Measurements from ENCODE around the gene TTC7B.
"Not testable (repeated sequence)": the region's sequence is repeated elsewhere in the genome, so short reads cannot be mapped to it uniquely, and the experiment has no call there.

TTC7B gene

GRCh38 chr14:90535556-90536090 is 280.6 kb downstream of the TTC7B start:
- no peak for DNase-seq (ENCODE audit: low read depth, low spot score)
- no peak overlapping the region for H3K4me3 ChIP-seq (ENCODE audit: low read length)

DNA sequence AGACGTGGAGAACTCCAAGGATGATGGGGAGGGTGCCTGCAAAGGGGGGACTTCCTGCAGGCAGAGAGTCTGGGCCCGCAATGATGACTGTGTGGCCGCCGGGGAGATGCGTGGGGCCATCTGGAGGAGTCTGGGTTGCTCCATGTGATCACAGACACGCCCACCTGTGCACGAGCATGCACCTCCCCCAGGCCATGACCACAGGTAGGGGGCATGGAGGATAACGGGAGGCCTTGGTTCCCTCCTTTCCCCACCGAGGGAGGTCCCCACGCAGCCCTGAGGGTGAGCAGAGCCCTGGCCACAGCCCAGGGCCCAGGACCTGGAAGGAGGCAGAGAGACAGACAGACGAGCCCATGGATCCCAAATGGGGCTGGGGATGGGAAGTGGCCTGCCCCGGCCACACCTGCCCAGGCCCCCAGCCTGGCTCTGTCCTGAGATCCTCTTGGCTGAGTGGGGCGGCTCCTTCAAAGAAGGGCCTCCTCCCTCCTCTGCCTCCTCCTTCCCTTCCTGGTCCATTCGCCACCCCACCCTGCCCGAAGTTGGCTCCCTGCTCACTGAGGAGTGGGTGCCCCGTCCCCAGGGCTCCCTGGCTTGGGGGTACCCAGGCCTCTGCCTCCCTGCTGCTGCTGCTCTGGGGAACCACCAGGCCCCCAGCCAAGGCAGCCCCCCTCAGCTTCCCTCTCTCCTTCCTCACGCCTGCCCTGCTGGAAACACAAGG is 281.2 kb downstream of the TTC7B start:
- H3K4me3 ChIP-seq (ENCODE audit: low read length) = no peak overlapping the region
- no peak for DNase-seq (ENCODE audit: low read depth, low spot score)

DNA sequence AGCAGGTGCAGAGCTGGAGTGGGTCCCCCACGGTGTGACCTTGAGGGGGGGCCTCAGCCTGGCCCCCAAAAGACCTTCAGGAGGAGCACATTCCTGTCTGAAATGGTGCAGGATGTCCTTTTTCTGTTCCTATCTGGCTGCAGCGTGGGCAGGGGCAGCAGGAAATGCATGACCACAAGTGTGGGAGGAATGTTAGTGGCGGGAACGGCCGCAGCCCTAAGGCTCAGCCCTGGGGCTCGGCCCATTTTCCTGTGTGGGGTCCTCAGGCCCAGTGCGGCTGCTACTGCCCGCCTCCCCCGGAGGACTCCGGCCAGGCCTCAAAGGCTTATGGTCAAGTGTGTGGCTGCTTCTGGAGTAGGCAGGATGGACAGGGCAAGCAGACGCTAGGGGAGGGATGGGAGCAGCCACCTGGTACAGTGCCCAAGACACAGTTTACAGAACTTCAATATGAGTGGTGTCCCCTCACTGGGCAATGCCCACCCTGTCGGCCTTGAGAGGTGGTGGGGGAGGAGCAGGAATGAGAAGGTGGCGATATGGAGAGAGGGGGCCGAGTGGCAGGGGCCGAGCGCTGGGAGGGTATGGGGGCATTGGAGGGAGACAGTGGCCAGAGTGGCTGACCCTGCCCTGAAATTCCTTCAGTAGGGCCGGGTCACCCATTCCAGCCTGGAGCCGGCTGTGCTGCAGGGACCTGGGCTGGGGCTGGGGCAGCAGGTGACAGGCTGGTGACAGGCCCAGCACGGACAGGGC is 282.0 kb downstream of the TTC7B start:
- no peak for DNase-seq (ENCODE audit: low read depth, low spot score)
- H3K4me3 ChIP-seq (ENCODE audit: low read length) = no peak overlapping the region

- no peak overlapping the region for H3K4me3 ChIP-seq (ENCODE audit: low read length)
- DNase-seq (ENCODE audit: low read depth, low spot score) = no peak
These were observed 282.6 kb downstream of the TTC7B start for GRCh38 chr14:90533591-90534021.

DNA sequence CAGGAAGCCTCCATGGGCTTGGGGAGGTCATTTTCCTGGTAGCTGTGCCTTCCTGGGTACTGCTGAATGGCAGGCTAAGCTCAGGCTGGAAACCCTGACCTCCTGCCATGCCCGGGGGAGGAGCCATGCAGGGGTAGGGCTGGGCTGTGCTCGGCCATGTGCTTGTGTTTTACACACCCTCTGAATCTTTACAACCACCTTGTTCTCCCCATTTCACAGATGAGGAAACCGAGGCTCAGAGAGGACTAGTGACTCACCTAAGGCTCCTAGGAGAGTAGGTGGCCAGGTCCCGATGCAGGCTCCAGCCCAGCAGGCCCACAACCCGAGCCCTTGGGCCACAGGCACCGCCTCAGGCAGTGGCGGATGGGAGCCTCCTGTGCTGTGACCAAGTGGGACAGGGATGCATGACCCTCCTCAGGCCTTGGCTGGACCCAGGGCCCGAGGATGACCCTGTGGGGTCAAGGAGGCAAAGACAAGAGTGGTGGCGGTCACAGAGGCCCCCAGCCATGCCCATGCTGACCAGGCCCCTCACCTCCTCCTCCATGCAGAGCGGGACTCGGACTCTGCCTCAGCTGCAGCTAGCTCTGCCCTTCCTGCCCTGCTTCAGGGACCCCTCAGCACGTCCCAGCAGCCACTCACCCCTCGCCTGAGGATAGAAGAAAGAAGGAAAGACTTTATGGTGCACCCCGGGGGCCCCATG is 283.3 kb downstream of the TTC7B start:
- H3K4me3 ChIP-seq (ENCODE audit: low read length) = no peak overlapping the region
- no peak for DNase-seq (ENCODE audit: low read depth, low spot score)

DNA sequence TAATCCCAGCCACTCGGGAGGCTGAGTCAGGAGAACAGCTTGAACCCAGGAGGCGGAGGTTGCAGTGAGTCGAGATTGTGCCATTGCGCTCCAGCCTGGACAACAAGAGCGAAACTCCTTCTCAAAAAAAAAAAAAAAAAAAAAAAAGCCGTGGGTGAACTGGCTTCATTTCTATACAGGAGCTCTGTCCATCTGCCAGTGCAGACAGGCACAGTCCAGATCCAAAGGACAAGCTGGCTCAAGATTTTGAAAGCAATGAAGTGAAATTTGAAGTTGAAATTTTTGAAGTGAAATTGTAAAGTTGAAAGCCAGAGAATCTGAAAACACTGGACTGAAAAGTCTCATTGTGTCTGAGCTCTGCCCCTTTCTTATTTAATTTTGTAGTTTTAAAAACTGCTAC is 284.7 kb downstream of the TTC7B start:
- H3K4me3 ChIP-seq (ENCODE audit: low read length) = no peak overlapping the region

DNA sequence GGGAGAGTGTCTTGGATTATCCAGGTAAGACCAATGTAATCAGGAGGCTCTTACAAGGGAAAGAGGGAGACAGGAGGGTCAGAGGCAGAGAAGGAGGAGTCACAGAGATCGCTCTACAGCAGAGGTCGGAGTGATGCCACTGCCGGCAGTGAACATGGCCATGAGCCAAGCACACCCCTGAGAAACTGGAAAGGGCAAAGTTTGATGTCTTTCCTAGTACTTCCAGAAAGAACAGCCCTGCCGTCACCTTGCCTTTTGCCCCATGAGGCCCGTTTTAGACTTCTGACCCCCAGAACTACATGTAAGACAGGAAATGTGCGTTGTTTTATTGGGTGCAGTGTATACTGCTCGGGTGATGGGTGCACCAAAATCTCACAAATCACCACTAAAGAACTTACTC is 285.7 kb downstream of the TTC7B start:
- no peak for DNase-seq (ENCODE audit: low read depth, low spot score)
- no peak overlapping the region for H3K4me3 ChIP-seq (ENCODE audit: low read length)

More for the DNA sequence above, 284.7 kb downstream of the TTC7B start:
- DNase-seq (ENCODE audit: low read depth, low spot score) = no peak

GRCh38 chr14:90527978-90528377 is 288.3 kb downstream of the TTC7B start:
- H3K4me3 ChIP-seq (ENCODE audit: low read length) = no peak overlapping the region
- no peak for DNase-seq (ENCODE audit: low read depth, low spot score)

GRCh38 chr14:90526536-90526935 is 289.7 kb downstream of the TTC7B start:
- not testable (repeated sequence) for DNase-seq (ENCODE audit: low read depth, low spot score); H3K4me3 ChIP-seq (ENCODE audit: low read length)

DNA sequence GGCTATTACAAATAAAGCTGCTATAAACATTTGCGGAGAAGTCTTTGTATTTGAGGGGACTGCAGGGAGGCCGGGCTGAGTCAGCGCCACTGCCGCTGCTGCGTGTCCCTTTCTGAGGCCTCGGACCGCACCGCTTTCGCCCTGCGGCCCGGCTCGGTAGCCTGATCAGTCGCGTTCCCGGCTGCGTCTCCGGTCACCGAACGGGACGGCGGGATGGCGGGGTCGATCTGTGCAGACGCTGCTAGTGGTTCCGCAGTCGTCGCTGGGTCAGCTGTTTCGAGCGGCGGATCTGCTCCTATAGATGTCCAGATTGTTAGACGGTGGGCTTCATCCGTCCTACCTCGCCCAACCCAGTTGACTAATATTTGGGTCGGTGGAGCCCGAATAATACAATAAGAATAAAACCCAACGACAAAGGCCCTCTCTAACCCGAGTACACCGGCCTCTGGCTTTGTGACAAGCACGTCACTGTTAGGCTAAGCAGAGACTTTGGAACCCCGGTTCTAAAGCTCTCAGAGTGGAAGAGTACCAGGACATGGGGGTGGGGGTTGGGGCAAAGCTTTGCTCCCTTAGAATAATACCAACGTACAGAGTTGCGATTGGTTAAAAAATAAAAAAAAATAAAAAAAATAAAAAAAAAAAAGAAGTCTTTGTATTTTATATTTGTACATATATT is 290.7 kb downstream of the TTC7B start:
- DNase-seq (ENCODE audit: low read depth, low spot score); H3K4me3 ChIP-seq (ENCODE audit: low read length): not testable (repeated sequence)

GRCh38 chr14:90523961-90524875 is 292.0 kb downstream of the TTC7B start:
- no peak for DNase-seq (ENCODE audit: low read depth, low spot score)
- H3K4me3 ChIP-seq (ENCODE audit: low read length) = no peak overlapping the region

DNA sequence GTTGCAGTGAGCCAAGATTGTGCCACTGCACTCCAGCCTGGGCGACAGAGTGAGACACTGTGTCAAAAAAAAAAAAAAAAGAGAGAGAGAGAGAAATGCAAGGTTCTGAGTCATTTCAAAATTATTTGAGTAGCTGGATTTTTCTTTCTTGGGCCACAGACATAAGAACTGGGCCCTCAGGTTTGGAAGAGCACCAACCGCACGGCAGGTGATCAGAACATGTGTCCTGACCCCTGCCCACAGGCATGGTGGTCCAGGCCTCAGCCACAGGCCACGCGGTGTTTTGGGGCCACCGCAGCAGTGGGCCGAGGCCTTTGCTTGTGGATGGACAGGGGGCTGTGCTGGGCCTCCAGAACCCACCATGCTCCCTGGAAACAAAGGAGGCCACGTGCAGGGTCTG is 292.7 kb downstream of the TTC7B start:
- DNase-seq (ENCODE audit: low read depth, low spot score) = no peak
- no peak overlapping the region for H3K4me3 ChIP-seq (ENCODE audit: low read length)

DNA sequence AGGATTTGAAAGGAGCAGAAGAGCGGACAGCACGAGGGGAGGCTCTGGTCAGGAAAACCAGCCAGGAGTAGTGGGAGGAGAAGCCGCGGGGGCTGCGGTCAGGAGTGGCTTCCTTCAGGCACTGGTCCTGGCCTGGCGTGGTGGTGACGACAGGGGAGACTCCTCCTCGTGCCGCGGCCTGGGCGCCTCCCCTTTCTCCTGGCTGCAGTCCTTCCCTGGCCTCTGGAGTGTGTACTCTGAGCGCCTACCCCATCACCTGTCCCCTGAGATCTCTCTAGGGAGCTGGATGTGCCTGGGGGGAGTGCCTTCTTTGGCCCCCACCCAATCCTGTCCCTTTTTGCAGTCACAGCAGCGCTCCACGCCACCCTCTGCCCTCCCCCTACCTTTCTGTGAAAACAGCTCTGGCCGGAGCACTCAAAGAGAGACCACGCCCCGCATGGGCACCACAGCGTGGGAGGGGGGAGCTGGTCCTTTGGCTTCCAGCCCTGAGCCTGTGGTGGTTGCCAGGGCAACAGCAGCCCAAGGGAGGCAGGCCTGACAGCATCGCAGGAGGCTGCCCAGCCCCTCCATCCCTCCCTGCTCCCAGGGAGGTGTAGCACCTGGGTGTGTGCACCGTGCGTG is 293.5 kb downstream of the TTC7B start:
- H3K4me3 ChIP-seq (ENCODE audit: low read length) = no peak overlapping the region
- DNase-seq (ENCODE audit: low read depth, low spot score) = no peak

DNA sequence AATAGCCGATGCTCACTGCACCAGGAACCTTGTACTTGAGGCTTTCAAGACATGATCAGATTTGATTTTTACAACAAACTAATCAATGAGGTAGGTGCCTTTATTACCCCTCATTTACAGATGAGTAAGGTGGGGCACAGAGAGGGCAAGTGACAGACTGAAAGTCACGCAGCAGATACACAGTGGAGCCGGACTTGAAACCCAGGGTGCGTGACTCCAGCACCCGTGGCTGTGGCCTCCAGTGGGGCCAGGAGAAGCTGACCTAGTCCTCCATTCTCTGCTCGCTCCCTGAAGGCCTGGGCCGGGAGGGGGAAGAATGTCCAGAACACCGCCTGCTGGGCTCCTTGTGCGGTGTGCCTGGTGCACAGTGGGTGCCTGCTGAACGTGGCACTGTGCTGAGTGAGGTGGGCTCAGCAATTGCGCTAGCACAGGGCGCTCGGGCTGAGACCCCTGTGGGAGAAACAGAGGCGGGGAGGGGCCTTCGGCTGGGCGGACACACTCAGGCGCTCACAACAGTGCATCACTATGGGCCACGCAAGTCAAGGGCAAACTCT is 294.2 kb downstream of the TTC7B start:
- H3K4me3 ChIP-seq (ENCODE audit: low read length) = no peak overlapping the region
- DNase-seq (ENCODE audit: low read depth, low spot score) = no peak

DNA sequence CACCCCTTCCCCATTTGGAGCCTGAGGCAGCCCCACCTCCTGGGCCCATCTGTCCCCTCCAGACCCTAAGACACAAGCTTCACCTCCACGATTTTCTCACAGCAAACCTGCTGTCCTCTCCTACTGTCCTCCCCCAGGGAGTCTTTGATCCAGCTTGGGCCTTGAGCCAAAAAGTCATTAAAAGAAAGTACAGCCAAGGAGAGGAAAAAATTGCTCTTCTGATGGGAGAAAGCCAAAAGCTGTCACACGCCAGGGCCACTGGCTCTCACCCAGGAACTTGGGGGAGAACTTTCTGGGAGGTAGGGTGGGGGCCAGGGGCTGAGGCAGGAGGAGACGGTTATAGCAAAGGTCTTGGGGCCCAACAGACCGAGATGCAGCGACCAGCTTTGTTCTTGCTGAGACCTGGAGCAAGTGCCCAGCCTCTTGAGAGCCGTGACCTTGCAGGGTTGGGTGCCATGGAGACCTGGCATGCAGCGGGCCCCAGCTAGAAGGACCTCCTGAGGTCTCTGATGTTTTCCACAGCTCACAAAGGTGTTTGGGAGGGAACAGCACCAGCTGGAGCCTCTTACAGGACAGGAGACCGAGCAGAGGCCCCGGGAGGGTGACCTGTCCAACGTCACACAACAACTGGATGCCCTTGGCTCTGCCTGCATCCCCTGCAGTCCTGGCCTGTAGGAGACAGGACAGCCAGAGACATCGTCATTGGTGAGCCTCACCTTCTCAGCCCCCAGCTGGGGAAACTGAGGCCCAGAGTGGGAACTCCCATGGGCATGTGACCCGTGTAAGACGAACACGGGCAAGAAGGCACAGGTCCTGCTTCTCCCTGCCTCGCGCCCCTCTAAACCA is 294.9 kb downstream of the TTC7B start:
- no peak overlapping the region for H3K4me3 ChIP-seq (ENCODE audit: low read length)
- no peak for DNase-seq (ENCODE audit: low read depth, low spot score)

GRCh38 chr14:90520326-90520725 is 295.9 kb downstream of the TTC7B start:
- no peak overlapping the region for H3K4me3 ChIP-seq (ENCODE audit: low read length)
- no peak for DNase-seq (ENCODE audit: low read depth, low spot score)
